Measurements from ENCODE around the gene EFNA1. TPM values are rescaled to one million over a fixed set of nuclear protein-coding genes. Genes with fewer than 3 reads are reported as not detected.

The EFNA1 gene
- total and polyA plus RNA-seq, 2 of the 8 experiments (the other 6 are each of a cell fraction or from before 2014, with no cell fraction given) = 4.9 to 14.6 TPM

- H2AFZ ChIP-seq (ENCODE audit: low read length) = no peak overlapping the region
- H3K4ac ChIP-seq (replicated peaks; ENCODE audit: insufficient read length, low read depth, low read length) = peak overlapping the region; percentile 79
- peak overlapping the region; percentile 1 for H2BK120ac ChIP-seq (replicated peaks; ENCODE audit: low read depth, low read length)
- peak overlapping the region; percentile 2; the same call in 1 of the 2 replicates for H3K18ac ChIP-seq (ENCODE audit: extremely low read depth, low read length)
- H3K27me3 ChIP-seq (replicated peaks in 1 of 4; ENCODE audit: control insufficient read depth in 3 of 4, extremely low read depth in 1 of 4, insufficient read depth in 3 of 4, low read length in 3 of 4) = no peaks in the 10 kb centered on the region
- no peak overlapping the region for H3K23ac ChIP-seq (ENCODE audit: insufficient read length)
- H4K8ac ChIP-seq (ENCODE audit: extremely low read depth, insufficient read depth, low read length) = 0 out of 2 replicates have a peak overlapping the region, but pooled peaks have one; percentile 25
- peaks cover 8 to 10% of the 10 kb centered on the region in 2 experiments for H4K20me1 ChIP-seq (replicated peaks in 1 of 2; ENCODE audit: control insufficient read depth in 1 of 2, insufficient read depth in 2 of 2, low read length in 2 of 2)
- peak overlapping the region; percentile 70 to 95 (median 86) for H3K4me3 ChIP-seq (ENCODE audit: extremely low read depth in 1 of 4, insufficient read depth in 2 of 4, low read depth in 3 of 4, low read length in 4 of 4)
- no peak overlapping the region for H3K56ac ChIP-seq (replicated peaks; ENCODE audit: insufficient read length, low read depth, low read length)
- no peak overlapping the region for H3K14ac ChIP-seq (ENCODE audit: insufficient read length)
- no peak overlapping the region for H3K9ac ChIP-seq (replicated peaks in 1 of 4; ENCODE audit: extremely low read depth in 1 of 4, low read depth in 3 of 4, low read length in 3 of 4)
- H2BK12ac ChIP-seq (ENCODE audit: low read depth, low read length) = peak overlapping the region; percentile 97; the same call in 1 of the 2 replicates
- DNase-seq (ENCODE audit: low read depth in 1 of 2, low spot score in 2 of 2) (no peak), FAIRE-seq (no peak)
- H3K4me2 ChIP-seq (ENCODE audit: insufficient read depth in 1 of 2, low read depth in 2 of 2, low read length in 2 of 2) = peak overlapping the region; percentile 37 to 90
- no peaks in the 10 kb centered on the region for H3K9me3 ChIP-seq (ENCODE audit: insufficient read depth in 2 of 2, low read depth in 1 of 2, low read length in 1 of 2)
- H2BK20ac ChIP-seq (ENCODE audit: low read length) = no peak overlapping the region; the same call in none of the 2 replicates
- H2BK15ac ChIP-seq (ENCODE audit: low read length) = peak overlapping the region; percentile 19; the same call in 1 of the 2 replicates
- no peaks in the 10 kb centered on the region; the same call in 1 of the 2 replicates for H3K79me1 ChIP-seq (ENCODE audit: low read depth, low read length)
- no peak overlapping the region for H4K91ac ChIP-seq (replicated peaks; ENCODE audit: insufficient read length, low read length)
- H3K79me2 ChIP-seq (ENCODE audit: control insufficient read depth in 1 of 2, insufficient read depth in 2 of 2, low read length in 2 of 2) = peaks cover 0 to 16% of the 10 kb centered on the region in 2 experiments; a peak in 2 of 4 replicates
- H3K4me1 ChIP-seq (replicated peaks in 1 of 4; ENCODE audit: control insufficient read depth in 3 of 4, insufficient read depth in 4 of 4, low read length in 3 of 4) = peaks cover 3 to 23% (median 8%) of the 10 kb centered on the region in 4 experiments; a peak in 6 of 7 replicates
- ChIA-PET CTCF (ENCODE audit: partially characterized antibody) (interaction anchor here (0.7 to 12.4 kb wide), 27 partner anchors 9 to 417 kb away, joined by 3 to 215 read pairs (median 4); partner anchors contain the start of genes ADAM15, DPM3, EFNA1 and SLC50A1), POLR2A (ENCODE audit: partially characterized antibody) (interaction anchor here (0.6 to 20.5 kb wide), 13 partner anchors 9 to 283 kb away, joined by 3 to 512 read pairs (median 3); partner anchors contain the start of genes MTX1 and THBS3)
- H4K5ac ChIP-seq (ENCODE audit: insufficient read length, low read depth, low read length) = peak overlapping the region; percentile 9
- WGBS, 2 experiments (ENCODE audit: extremely low coverage in 1 of 2, insufficient coverage in 1 of 2, insufficient read length in 1 of 2, insufficient replicate concordance in 2 of 2, low coverage in 1 of 2, low lambda C conversion rate in 2 of 2, missing lambda C conversion rate in 1 of 2) = 88% methylated on average over 11 of the region's 12 CpGs; no CpG with 5 or more reads in 1 of the 2 experiments
- H2BK5ac ChIP-seq (ENCODE audit: low read depth, low read length) = peak overlapping the region; percentile 84; the same call in 1 of the 2 replicates
- H3K27ac ChIP-seq (ENCODE audit: low read depth, low read length) = no peak overlapping the region
- H3K36me3 ChIP-seq (ENCODE audit: control insufficient read depth in 2 of 4, insufficient read depth in 4 of 4, low read length in 3 of 4) = peaks cover 15 to 36% (median 30%) of the 10 kb centered on the region in 4 experiments
- H2AK5ac ChIP-seq (ENCODE audit: low read depth, low read length) = no peak overlapping the region; the same call in 1 of the 2 replicates
- peaks cover 10% of the 10 kb centered on the region; the same call in 1 of the 2 replicates for H3K23me2 ChIP-seq (ENCODE audit: low read depth, low read length)
- TF ChIP-seq HDAC2 (IDR thresholded peaks at IDR 0.05; ENCODE audit: borderline replicate concordance in 1 of 2, low read depth in 2 of 2, low read length in 2 of 2) (no peak), RNF2 (IDR thresholded peaks at IDR 0.05; ENCODE audit: borderline replicate concordance, low read depth, low read length, missing control alignments, poor library complexity, severe bottlenecking) (no peak), HDAC6 (IDR thresholded peaks at IDR 0.05; ENCODE audit: low read depth, low read length) (no peak), KDM1A (IDR thresholded peaks at IDR 0.05; ENCODE audit: borderline replicate concordance, low read length) (no peak), CTBP2 (IDR thresholded peaks at IDR 0.05; ENCODE audit: borderline replicate concordance, insufficient read depth, insufficient read length, low read length) (no peak), POU5F1 (IDR thresholded peaks at IDR 0.05; ENCODE audit: low read depth, low read length) (no peak), TAF7 (optimal IDR thresholded peaks at IDR 0.05; ENCODE audit: borderline replicate concordance, low read depth, low read length) (no peak), MAX (IDR thresholded peaks at IDR 0.05) (no peak), POLR2A (IDR thresholded peaks at IDR 0.05; ENCODE audit: control extremely low read depth in 1 of 2, low read depth in 2 of 2, low read length in 2 of 2) (no peak), BCL11A (IDR thresholded peaks at IDR 0.05; ENCODE audit: low read depth in 2 of 2, low read length in 2 of 2) (no peak)
Measured at GRCh38 chr1:155175281-155175926, 47.7 kb downstream of the EFNA1 start.

All from H1 (cell line).